ENCODE data around the gene PLB1.

The PLB1 gene

DNA sequence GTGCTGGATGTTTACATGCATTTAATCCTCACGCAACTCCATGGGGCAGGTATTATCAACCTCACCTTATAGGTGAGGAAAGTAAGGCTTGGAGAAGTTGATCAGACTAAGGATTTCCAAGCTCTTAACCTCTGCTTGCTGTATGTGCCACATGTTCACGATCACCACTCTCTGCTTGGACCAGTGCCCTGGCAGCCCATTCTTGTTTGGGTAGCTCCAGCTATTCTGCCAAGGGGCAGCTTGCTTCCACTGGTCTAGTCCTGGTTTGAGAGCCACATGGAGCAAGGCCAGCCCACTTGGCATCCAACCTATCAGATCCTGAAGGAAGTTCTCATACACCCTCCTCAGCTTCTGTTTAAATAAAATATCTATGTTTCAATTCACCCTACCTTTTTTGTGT, 14.3 kb downstream of the PLB1 start:
- TF ChIP-seq POLR2AphosphoS5 (IDR thresholded peaks at IDR 0.05; ENCODE audit: low read depth, low read length): no peak
- no peak for TF ChIP-seq POLR2A (IDR thresholded peaks at IDR 0.05; ENCODE audit: low read depth, low read length)
- no peak for TF ChIP-seq TAF1 (IDR thresholded peaks at IDR 0.05; ENCODE audit: borderline replicate concordance, low read depth, low read length)
- FAIRE-seq: no peak
- no peak for DNase-seq (ENCODE audit: insufficient read length)

GRCh38 chr2:28511871-28512606, 16.2 kb downstream of the PLB1 start:
- TF ChIP-seq TAF1 (IDR thresholded peaks at IDR 0.05; ENCODE audit: borderline replicate concordance, low read depth, low read length) (no peak), POLR2A (IDR thresholded peaks at IDR 0.05; ENCODE audit: low read depth, low read length) (no peak), POLR2AphosphoS5 (IDR thresholded peaks at IDR 0.05; ENCODE audit: low read depth, low read length) (no peak)
- FAIRE-seq (no peak), DNase-seq (ENCODE audit: insufficient read length) (no peak)

DNA sequence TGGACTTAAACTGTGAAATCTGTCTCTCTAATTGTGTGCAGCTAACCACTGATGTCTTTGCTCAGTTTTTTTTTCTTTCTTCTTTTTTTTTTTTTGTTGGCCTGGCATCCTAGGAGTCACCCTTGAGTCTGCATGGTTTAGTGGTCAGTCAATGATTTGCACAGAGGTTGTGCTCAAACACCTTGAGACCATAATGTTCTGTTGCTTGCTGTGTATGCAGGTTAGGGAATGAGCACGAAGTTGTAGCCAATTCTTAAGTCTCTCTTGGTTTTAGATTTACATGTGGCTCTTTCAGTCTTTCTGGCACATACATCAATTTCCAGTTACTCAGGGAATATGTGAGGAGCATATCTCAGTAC, 16.7 kb downstream of the PLB1 start:
- DNase-seq (ENCODE audit: insufficient read length) (no peak), FAIRE-seq (no peak)
- TF ChIP-seq POLR2AphosphoS5 (IDR thresholded peaks at IDR 0.05; ENCODE audit: low read depth, low read length): no peak
- no peak for TF ChIP-seq TAF1 (IDR thresholded peaks at IDR 0.05; ENCODE audit: borderline replicate concordance, low read depth, low read length)
- no peak for TF ChIP-seq POLR2A (IDR thresholded peaks at IDR 0.05; ENCODE audit: low read depth, low read length)

DNA sequence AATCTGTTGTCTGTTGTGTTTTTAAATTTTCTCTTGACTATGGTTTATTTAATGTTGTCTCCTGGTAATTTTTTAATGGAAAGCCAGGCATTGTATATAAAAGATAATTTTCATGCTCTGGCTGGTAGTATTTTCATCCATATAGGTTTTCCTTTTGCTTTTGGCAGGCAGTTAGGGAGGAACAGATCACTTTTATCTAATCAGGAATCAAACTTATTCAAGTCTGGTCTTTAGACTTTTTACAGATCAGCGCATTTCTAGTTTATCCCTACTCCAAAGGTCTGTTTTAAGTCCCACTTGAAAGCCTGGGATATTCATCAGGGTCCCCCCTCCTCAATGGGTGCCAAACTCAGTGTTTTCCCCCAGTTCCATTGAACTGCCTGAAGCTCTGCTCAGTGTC, 17.2 kb downstream of the PLB1 start:
- TF ChIP-seq POLR2A (IDR thresholded peaks at IDR 0.05; ENCODE audit: low read depth, low read length) (no peak), POLR2AphosphoS5 (IDR thresholded peaks at IDR 0.05; ENCODE audit: low read depth, low read length) (no peak), TAF1 (IDR thresholded peaks at IDR 0.05; ENCODE audit: borderline replicate concordance, low read depth, low read length) (no peak)
- DNase-seq (ENCODE audit: insufficient read length): no peak
- FAIRE-seq: no peak

- no peak for FAIRE-seq
These were observed 19.4 kb downstream of the PLB1 start for GRCh38 chr2:28515176-28515751.

DNA sequence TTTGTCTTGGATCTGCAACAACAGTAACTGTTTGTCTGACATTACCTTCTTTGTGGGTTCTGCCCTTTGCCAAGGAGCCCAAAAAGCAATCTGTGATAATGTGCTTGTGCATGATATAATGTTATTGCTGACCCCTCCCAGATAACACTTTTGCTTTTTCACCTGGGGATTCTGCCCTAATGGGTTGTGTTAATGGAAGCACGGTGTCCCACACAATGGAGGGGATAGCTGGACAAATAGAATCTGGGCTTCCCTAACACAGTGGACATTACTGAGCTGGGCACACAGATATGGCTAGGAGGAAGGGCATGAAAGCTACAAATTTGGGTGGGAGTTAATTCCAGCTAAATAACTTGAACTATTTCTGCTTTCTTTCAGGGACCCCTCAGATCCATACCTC, 20.6 kb downstream of the PLB1 start:
- FAIRE-seq (no peak), DNase-seq (ENCODE audit: insufficient read length) (no peak)
- TF ChIP-seq POLR2AphosphoS5 (IDR thresholded peaks at IDR 0.05; ENCODE audit: low read depth, low read length) (no peak), POLR2A (IDR thresholded peaks at IDR 0.05; ENCODE audit: low read depth, low read length) (no peak), TAF1 (IDR thresholded peaks at IDR 0.05; ENCODE audit: borderline replicate concordance, low read depth, low read length) (no peak)

More at GRCh38 chr2:28515176-28515751, 19.4 kb downstream of the PLB1 start:
- TF ChIP-seq POLR2A (IDR thresholded peaks at IDR 0.05; ENCODE audit: low read depth, low read length) (no peak), TAF1 (IDR thresholded peaks at IDR 0.05; ENCODE audit: borderline replicate concordance, low read depth, low read length) (no peak), POLR2AphosphoS5 (IDR thresholded peaks at IDR 0.05; ENCODE audit: low read depth, low read length) (no peak)
- no peak for DNase-seq (ENCODE audit: insufficient read length)

DNA sequence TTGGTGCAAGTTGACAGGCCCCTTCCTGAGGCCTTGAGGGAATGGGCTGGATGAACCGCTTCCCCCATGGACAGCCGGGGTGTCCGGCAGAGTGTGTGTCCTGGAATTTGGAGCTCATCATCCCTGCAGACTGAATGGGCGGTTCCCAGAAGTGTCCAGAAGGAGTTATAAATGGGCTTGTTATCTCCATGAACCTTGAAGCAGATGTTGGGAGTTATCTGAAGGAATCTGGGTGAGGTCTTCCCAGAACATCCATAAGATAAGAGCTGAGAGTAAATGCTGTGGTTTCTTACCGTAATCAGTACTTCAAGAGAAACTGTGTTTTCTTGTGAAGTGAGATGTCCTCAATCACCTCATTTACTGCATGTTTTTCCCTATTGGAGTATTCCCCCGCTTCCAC, 21.1 kb downstream of the PLB1 start:
- DNase-seq (ENCODE audit: insufficient read length): no peak
- no peak for FAIRE-seq
- TF ChIP-seq POLR2A (IDR thresholded peaks at IDR 0.05; ENCODE audit: low read depth, low read length): no peak
- TF ChIP-seq POLR2AphosphoS5 (IDR thresholded peaks at IDR 0.05; ENCODE audit: low read depth, low read length): no peak
- no peak for TF ChIP-seq TAF1 (IDR thresholded peaks at IDR 0.05; ENCODE audit: borderline replicate concordance, low read depth, low read length)

GRCh38 chr2:28521663-28522062, 25.8 kb downstream of the PLB1 start:
- TF ChIP-seq POLR2AphosphoS5 (IDR thresholded peaks at IDR 0.05; ENCODE audit: low read depth, low read length): no peak
- no peak for TF ChIP-seq TAF1 (IDR thresholded peaks at IDR 0.05; ENCODE audit: borderline replicate concordance, low read depth, low read length)
- TF ChIP-seq POLR2A (IDR thresholded peaks at IDR 0.05; ENCODE audit: low read depth, low read length): no peak
- no peak for FAIRE-seq
- no peak for DNase-seq (ENCODE audit: insufficient read length)

- DNase-seq (ENCODE audit: insufficient read length): no peak
- no peak for FAIRE-seq
- TF ChIP-seq POLR2A (IDR thresholded peaks at IDR 0.05; ENCODE audit: low read depth, low read length) (no peak), TAF1 (IDR thresholded peaks at IDR 0.05; ENCODE audit: borderline replicate concordance, low read depth, low read length) (no peak), POLR2AphosphoS5 (IDR thresholded peaks at IDR 0.05; ENCODE audit: low read depth, low read length) (no peak)
These were observed 26.6 kb downstream of the PLB1 start for GRCh38 chr2:28522481-28522880.

DNA sequence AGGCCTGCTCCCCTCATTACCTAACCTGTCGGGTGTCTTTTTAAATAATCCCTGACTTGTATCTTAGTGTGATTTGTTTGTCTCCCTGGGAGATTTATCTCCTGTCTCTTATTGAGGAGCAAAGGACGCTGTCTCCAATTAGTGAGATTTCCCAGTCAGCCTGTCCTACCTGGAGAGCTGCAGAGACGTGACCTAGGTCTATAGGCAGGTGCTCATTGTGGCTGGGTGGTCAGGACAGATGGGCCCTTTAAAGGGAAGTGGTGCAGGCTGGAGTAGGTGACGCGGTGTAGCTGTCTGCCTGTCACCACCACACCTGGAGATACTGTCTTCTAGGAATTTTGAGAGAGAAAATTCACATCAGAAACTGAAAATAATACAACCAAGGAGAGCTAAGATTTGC, 28.0 kb downstream of the PLB1 start:
- TF ChIP-seq POLR2A (IDR thresholded peaks at IDR 0.05; ENCODE audit: low read depth, low read length) (no peak), POLR2AphosphoS5 (IDR thresholded peaks at IDR 0.05; ENCODE audit: low read depth, low read length) (no peak), TAF1 (IDR thresholded peaks at IDR 0.05; ENCODE audit: borderline replicate concordance, low read depth, low read length) (no peak)
- FAIRE-seq: no peak

DNA sequence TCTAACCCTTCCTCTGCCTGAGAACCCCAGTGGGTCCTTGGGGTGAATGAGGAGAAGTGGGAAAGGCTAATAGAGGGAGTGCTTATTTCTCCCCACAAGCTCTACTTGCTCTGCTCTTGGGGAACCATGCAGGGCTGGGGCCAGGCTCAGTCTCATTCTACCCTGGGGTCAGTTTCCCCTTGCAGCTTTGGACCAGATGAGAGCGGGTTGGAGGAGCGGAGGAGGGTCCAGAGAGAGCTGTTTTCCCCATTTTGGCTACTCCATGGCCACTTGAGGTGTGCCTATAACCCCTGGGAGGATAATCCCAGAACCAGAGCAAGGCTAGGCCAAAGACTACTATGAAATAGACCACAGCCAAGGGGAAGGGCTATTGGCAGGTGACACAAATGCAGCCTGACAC, 29.6 kb downstream of the PLB1 start:
- TF ChIP-seq TAF1 (IDR thresholded peaks at IDR 0.05; ENCODE audit: borderline replicate concordance, low read depth, low read length) (no peak), POLR2AphosphoS5 (IDR thresholded peaks at IDR 0.05; ENCODE audit: low read depth, low read length) (no peak), POLR2A (IDR thresholded peaks at IDR 0.05; ENCODE audit: low read depth, low read length) (no peak)
- FAIRE-seq (no peak), DNase-seq (ENCODE audit: insufficient read length) (no peak)

More for the DNA sequence above, 28.0 kb downstream of the PLB1 start:
- no peak for DNase-seq (ENCODE audit: insufficient read length)

DNA sequence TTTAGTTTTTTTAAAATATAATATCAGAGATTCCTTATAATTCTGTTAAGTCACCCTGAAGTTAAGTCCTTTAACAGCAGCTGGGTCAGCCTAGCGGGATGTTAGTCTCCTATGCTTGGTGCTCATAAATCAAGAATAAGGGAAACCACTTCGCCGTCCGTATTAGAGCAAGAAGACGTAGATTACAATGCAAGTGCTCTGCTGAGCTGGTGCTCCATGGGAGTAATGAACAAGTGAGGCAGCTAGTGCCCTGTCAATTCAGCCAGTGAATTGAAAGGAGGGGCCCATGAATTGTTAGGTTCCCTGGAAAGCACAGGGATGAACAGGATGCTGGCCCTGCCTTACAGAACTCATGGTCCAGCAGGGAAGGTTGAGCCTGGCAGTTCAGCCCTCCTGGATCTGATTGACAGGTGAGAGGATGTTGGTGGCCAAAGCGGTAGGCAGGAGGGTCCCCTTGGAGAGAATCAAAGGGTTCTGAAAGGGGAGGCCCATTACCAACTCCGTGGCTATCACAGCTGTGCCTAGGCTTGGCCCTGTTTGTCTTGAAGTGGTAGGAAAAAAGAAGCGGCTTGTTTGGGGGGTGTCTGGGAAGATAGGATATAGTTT, 30.8 kb downstream of the PLB1 start:
- TF ChIP-seq POLR2A (IDR thresholded peaks at IDR 0.05; ENCODE audit: low read depth, low read length) (no peak), POLR2AphosphoS5 (IDR thresholded peaks at IDR 0.05; ENCODE audit: low read depth, low read length) (no peak), TAF1 (IDR thresholded peaks at IDR 0.05; ENCODE audit: borderline replicate concordance, low read depth, low read length) (no peak)
- no peak for DNase-seq (ENCODE audit: insufficient read length)
- FAIRE-seq: no peak

Data from GM12892 (cell line).